Inflammatory macrophage treated with lipopolysaccharide for 1 hour (primary cell): ENCODE measurements around the gene CBLIF.
"Not testable (repeated sequence)": the region's sequence is repeated elsewhere in the genome, so short reads cannot be mapped to it uniquely, and the experiment has no call there.

Experiments used
- DNase-seq, 2 donors: peaks; one replicate each; pipeline ENCODE4 v3.0.0-alpha.2; 2020 to 2022

CBLIF gene

GRCh38 chr11:59846556-59846955 is 1.3 kb upstream of the CBLIF start:
- DNase-seq = no peak

- DNase-seq = no peak
Observed at GRCh38 chr11:59842316-59842715, 3.0 kb downstream of the CBLIF start.

GRCh38 chr11:59841514-59841913 is 3.8 kb downstream of the CBLIF start:
- DNase-seq = no peak

- no peak for DNase-seq
Observed at GRCh38 chr11:59839615-59840014, 5.7 kb downstream of the CBLIF start.

GRCh38 chr11:59833602-59834001 is 11.7 kb downstream of the CBLIF start:
- DNase-seq = no peak

DNA sequence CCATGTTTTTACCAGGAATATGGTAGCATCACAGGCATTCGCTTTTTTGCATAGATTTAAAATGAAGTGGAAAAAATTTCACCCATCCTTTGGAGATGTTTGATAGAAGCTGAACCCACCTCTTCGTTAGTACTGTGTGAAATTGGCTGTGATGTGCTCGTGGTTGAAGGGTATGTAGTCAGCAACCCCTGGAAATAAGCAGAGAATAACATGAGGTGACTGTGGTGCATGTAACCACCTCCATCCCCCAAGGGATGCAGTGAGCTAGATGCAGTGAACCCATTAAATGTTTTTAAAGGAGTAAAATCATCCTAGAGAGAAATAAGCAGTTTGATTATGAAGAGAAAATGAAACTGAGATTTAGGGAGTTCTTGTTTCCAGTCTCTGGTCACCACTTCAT is 15.9 kb downstream of the CBLIF start:
- no peak for DNase-seq

DNA sequence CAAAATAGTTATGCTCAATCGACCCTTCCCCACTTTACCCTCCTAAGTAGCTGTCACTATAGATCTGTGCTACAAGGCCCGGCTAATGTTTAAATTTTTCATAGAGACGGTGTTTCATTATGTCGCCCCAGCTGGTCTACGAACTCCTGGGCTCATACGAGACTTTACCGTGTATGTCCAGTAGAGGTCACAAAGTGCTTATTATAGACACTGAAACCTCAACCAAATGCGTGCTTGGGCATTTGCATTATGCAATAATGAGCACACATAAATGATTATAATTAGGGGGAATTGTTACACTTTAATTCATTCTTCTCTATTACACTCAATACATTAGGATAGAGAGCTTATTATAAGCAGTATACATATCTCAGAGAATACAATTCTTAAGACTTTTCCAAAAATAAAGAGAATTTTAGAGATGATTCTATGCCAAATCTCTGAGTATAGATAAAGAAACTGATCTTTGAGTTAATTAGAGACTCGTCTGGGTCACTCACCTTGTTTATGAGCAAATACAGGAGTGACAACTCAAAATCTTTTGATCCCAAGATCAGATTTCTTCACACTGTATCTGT is 22.2 kb downstream of the CBLIF start:
- DNase-seq = peak; percentile 63 to 83

DNA sequence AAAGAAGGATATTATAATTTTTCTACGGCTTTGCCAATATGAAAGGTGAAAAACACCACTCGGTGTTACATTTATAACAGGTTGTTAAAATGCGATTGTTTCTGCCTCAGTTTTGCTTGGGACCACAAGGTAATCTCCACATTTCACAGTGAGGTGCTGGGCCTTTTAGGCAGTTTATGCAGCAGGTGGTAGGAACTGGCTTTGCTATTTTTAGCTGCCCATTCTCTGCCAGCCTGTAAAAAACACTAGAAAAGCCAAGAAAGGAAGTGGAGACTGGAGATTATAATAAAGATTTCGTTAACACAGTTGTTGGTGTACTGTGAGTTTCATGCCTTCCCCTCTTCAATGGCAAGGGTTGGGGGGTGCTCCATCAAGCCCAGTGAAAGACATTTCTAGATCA is 26.7 kb downstream of the CBLIF start:
- DNase-seq = no peak

DNA sequence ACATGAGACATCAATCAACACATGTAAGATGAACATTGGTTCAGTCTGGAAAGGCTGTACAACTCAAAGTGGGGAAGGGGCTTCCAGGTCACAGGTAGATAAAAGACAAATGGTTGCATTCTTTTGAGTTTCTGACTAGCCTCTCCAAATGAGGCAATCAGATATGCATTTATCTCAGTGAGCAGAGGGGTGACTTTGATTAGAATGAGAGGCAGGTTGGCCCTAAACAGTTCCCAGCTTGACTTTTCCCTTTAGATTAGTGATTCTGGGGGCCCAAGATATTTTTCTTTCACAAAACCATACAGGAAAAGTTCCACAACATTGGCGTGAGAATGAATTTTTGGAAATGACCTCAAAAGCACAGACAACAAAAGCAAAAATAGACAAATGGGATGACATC is 28.9 kb downstream of the CBLIF start:
- DNase-seq = not testable (repeated sequence)

DNA sequence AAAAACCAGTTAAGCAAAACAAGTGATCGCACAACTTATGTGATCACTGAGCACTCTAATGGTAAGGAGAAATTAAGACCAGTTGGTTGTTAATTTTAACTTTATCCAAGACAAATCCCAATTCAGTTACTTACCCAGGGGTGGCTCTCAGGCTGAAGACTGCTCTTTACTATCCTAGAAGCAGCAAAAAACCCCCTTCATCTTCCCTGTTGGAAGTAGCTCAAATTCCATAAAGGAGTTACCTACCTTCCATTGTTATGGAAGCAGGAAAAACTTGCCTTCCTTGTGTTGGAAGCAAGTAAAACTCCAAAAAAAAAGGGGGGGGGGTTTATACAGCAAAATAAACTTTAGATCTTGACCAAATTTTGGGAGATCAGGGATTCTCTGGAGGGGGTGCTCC is 29.5 kb downstream of the CBLIF start:
- no peak for DNase-seq

DNA sequence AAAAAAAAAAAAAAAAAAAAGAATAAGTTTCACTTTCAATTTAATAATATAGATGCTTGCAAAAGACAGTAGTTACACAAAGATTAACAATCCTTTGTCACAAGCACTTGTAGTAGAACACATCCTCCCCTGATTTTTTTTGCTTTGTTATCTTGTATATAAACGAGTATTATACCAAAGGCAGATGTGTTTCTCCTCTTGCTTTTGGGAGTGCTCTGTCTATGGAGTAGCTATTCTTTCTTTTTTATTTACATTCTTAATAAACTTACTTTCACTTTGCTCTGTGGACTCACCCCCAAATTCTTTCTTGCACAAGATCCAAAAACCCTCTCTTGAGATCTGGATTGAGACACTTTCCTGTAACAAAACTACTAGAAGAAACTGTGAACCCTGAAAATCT is 31.3 kb downstream of the CBLIF start:
- peak; percentile 49 to 52 for DNase-seq

- DNase-seq = no peak
Observed at GRCh38 chr11:59813364-59813763, 31.9 kb downstream of the CBLIF start.

DNA sequence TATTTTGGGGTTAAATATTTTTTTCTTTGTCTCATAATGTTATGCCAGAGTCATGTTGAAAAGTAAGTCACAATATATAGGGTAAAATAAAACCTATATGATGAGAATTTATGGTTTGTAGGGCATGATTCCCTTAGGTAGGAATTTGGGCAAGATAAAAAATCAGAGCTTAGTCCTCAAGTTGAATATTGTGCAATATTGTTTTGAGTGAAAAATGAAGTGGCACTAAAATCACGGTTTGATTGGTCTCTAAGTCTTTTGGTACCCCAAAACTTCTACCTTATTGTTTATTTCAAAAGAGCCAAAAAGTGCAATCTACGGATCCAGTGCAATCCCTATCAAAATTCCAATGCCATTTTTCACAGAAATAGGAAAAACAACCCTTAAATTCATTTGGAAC is 33.1 kb downstream of the CBLIF start:
- no peak for DNase-seq

- no peak for DNase-seq
Observed at GRCh38 chr11:59810911-59811259, 34.4 kb downstream of the CBLIF start.

DNA sequence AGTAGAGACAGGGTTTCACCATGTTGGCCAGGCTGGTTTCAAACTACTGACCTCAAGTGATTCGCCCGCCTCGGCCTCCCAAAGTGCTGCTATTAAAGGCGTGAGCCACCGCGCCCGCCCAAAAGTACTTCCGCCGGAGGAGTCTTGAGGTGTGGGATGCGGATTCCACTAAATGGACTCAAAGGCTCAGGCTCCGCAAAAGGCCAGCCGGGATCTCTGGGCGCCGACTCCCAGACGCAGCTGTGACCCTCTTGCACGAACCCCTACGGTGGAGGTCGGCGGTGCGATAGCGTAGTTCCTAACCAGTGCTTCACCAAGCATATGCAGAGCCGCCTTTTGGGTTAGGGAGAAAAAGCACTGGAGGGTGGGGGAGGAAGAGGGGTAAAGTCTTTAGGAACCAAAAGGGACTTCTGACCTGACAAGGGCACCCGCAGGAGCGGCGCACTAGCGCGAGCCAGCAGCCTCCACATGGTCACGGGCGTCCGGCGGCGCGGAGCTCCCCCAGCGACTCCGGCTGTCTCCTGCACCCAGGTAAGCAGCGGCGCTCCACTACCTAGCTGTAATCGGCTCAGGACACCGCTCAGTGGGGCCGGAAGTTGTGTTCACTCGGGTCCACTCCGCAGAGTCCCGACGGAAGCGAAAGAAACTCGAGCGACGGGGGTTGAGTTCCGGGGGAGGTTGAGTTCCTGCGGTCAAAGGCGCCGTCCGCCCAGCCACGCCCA is 34.9 kb downstream of the CBLIF start, which contains the start of gene MRPL16:
TSS of gene MRPL16 (minus strand) at position 590 of the 722 bp plus-strand sequence. CDS start at position 470, 120 bp downstream.
- peak; percentile 84 to 97 for DNase-seq

DNA sequence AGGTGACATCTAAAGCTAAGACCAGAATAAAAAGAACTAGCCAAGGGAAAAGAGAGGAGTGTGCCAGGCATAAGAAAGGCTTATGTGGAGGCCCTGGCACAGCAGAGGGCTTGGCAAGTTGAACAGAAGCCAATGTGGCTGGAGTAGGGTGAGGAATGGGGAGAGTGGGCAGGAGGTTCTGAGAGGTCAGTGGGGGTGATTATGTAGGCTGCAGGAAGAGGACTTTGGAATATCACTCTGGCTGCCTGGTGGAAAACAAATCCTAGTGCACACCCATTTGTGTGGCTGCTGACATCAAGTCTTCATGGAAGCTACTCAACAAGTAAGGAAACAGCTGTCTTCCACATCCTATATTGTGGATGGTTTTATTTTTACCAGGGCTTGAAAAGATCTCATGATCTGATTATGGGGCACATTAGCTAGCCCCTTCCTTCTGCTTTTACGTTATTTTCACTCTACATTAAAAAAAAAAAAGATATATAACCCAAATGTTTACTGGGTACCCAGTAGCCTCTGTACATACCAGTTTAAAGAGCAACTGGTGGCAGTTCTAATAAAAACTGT is 38.2 kb downstream of the CBLIF start:
- no peak for DNase-seq

- DNase-seq = no peak
Observed at GRCh38 chr11:59804061-59804460, 41.2 kb downstream of the CBLIF start.

- DNase-seq = peak; percentile 37 to 86
Observed at GRCh38 chr11:59802639-59803176, 42.6 kb downstream of the CBLIF start.

- DNase-seq = no peak
Observed at GRCh38 chr11:59801981-59802638, 43.2 kb downstream of the CBLIF start.

GRCh38 chr11:59801160-59801706 is 44.1 kb downstream of the CBLIF start:
- DNase-seq = no peak

GRCh38 chr11:59800390-59801025 is 44.8 kb downstream of the CBLIF start:
- DNase-seq = no peak

DNA sequence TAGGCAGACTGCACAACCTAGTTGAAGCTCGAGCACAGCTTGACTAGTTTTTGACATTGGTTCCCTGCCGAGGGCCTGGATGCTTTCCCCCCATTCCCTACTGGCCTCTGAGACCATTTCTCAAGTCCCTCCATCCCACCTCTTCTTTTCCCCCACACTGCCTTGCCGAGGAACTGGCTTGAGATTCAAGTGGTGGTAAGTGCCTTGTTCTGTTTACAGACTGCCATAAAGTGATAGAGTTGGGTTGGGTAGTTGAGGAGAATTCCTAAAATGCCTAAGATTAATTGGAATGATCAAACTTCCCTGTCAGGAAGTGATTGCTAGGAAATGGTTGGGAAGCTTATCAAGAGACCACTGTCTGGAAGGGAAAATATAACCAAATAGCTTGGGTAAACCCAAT is 50.9 kb downstream of the CBLIF start:
- no peak for DNase-seq

- DNase-seq = no peak
Observed at GRCh38 chr11:59792507-59792906, 52.8 kb downstream of the CBLIF start.
